Measurements from ENCODE around the gene GCN1.

GCN1 gene

GRCh38 chr12:120078868-120079267, 115.6 kb downstream of the GCN1 start:
- H3K9me3 ChIP-seq (ENCODE audit: low read length), result no peaks in the 10 kb centered on the region

DNA sequence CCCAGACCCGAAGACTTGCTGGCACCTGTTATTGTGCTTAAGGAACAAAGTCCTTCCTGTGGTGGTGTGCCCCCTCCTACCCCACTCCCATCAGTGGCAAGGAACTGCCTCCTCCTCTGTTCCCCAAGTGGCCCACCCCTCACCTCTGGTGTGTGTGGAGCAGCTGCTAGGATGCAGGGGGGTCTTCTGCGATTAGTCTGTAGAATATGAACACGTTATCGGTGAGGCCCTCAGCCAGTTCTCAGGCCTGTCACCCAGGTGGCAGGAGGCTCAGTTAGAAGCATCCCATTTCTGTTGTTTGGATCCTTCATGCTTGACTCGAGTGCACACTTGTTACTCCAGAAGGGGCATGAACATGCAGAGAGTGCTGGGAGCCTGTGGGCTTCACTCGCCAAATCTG, 117.3 kb downstream of the GCN1 start:
- H3K9me3 ChIP-seq (ENCODE audit: low read length), result no peaks in the 10 kb centered on the region
- no peak overlapping the region for H3K4me3 ChIP-seq (ENCODE audit: low read depth in 1 of 2, low read length in 2 of 2)
- H3K9ac ChIP-seq (ENCODE audit: low read length), result no peak overlapping the region
- no peaks in the 10 kb centered on the region for H3K27me3 ChIP-seq (ENCODE audit: control insufficient read depth in 1 of 2, insufficient read depth in 2 of 2, low read length in 2 of 2)
- no peaks in the 10 kb centered on the region for H3K4me1 ChIP-seq (ENCODE audit: insufficient read depth, low read length)
- H3K36me3 ChIP-seq (ENCODE audit: insufficient read depth, low read length), result no peaks in the 10 kb centered on the region
- H3K27ac ChIP-seq (ENCODE audit: low read depth, low read length), result no peak overlapping the region

More at GRCh38 chr12:120078868-120079267, 115.6 kb downstream of the GCN1 start:
- H3K36me3 ChIP-seq (ENCODE audit: insufficient read depth, low read length), result no peaks in the 10 kb centered on the region
- H3K4me3 ChIP-seq (ENCODE audit: low read depth in 1 of 2, low read length in 2 of 2), result no peak overlapping the region
- H3K4me1 ChIP-seq (ENCODE audit: insufficient read depth, low read length), result no peaks in the 10 kb centered on the region
- H3K27me3 ChIP-seq (ENCODE audit: control insufficient read depth in 1 of 2, insufficient read depth in 2 of 2, low read length in 2 of 2), result no peaks in the 10 kb centered on the region
- no peak overlapping the region for H3K9ac ChIP-seq (ENCODE audit: low read length)
- no peak overlapping the region for H3K27ac ChIP-seq (ENCODE audit: low read depth, low read length)

All from muscle layer of colon (tissue), 2 donors.